ENCODE data around the gene PXDN.

The PXDN gene

DNA sequence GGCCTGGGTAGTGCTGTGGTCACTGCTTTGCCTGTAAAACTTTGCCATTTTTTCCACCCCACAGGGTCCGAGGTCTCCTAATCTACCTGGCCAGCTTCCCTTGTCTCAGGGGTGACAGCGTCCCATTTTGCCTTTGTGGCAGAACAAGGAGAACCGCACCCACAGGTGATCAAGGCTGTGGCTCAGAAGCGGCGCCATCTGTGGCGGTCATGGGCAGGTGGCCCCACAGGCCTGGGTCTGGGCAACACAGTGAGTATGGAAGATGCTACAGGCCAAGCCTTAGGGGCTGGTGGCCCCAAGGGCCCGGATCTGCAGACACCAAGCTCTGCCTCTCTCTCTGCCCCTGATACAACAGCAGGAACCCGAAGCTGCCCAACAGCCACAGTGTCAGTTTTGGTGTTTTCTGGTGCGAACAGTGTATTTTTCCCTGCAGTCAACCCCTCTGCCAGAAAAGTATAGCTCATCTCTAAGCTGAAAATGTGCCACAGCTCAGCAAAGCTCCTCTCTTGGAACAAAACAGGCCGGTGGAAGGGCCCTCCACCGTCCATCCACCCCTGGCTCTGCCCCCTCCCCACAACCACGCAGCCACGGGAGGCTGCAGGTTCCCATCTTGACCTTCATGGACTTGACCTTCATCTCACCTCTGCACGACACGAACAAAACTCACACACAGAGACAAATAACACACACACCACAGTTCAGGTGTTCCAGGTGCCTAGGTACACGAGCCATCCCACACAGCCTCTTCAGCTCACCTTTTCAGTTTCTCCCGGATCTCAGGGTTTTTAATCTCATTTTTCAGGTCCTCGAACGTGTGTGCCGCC lies 96.7 kb downstream of the PXDN start:
- DNase-seq: no peak

DNA sequence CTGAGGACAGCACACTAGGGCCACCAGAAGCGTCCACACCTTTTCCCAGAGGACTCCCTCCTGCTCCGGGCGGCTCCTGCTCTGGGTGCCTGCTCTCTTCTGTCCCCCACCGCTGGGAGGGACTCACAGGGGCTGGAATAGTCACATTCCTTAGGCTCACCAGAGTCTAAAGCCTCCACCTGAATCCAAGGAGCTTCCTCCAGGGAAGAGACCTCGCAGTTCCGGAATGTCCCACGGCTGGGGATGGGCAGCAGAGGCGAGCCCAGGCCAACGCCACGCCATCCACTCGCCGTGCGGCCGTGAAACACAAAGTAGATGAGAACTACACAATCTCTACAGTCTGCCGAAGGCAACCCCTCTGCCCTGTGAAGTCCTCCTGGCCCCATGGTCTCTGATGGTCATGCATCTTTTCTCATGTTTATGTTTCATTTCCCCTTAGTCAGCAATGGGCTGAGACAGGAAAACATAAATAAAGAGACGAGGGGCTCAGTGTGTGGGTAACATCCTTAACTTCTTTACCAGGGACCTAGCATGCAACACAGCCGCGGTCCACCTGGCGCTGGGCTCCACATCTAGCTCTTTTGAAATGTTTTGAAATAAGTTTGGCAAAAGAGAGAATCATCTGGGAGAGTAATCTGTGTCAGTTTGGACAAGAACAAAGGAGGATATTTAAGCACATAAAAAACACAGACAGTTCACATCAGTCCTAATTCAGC lies 98.4 kb downstream of the PXDN start:
- no peak for DNase-seq

DNA sequence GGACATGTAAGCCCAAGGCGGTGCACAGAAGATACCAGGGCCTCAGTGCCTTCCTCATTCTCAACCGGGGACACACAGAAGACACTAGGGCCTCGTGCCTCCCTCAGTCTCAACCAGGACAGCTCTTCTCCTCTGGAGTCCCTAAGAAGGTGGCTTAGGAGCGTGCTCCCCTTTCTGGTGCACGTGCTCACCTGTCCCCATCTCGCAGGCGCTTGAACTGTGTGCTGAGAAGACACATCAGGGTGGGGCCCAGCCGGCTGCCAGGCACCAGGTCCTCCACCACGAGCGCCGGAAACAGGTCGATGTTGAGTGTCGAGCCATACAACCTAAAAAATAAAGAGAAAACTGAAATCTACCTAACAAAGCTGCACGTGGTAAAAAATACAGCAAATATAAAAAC lies 99.9 kb downstream of the PXDN start:
- DNase-seq: no peak

DNA sequence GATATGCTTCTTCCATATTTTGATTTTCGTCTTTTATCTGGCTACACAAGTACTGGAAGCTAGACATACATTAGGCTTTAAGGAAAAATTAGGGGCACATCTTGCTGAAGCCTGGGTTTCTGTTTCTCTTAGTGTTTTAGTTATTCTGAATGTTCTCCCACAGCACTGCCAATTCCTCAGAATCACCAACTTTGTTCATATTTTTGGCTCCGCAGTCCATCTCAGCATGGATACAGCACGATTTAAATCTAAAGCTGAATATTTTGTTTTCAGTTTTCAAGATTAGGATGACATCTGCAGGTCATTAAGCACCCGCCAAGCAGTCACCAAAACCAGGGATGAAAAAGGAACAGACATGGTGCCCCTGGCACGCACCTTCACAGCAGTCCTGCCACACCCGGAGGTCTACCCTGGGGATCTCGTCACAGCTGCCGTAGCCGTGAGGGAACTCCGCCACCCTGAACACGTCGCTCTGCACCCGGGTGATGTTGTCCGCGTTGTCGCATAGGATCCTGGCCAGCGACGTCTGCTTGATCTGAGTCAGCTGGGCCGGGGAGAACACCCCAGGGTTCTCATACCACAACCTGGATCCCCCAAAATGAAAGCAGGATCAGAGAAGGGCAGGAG lies 101.2 kb downstream of the PXDN start:
- no peak for DNase-seq

DNA sequence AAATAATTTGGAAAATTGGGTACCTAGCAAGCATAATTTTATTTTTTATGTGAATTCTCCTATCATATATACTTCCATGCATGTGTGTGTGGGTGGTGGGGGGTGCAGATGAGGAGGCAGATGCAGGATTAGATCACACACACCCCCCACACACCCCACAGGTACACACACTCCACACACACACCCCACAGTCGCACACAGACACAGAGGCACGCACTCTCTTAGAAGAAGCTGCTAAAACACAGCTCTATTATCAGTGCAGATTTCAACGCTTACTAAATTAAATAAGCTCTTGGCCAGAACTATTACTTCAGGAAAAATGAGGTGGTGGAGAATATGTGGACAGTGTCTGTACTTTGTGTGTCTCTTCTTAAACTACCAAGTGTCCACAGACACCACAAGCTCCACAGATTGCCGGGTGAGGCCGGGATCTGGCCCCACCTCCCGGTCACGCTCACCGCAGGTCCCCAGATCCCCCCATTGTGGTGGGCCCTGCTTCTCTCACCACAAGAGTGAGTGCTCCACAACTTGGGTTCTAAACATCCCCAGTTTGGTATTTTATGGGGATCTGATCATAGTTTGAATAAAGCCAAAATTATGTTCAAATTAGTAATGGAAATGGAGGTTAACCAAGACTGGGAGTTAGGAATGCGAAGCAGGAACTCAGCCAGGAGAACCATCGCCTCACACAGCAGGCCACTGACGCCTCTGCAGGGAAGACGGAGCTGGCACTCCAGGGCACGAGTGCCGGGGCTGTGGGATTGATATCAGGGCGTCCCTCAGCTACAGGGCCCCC lies 102.1 kb downstream of the PXDN start:
- DNase-seq: no peak

DNA sequence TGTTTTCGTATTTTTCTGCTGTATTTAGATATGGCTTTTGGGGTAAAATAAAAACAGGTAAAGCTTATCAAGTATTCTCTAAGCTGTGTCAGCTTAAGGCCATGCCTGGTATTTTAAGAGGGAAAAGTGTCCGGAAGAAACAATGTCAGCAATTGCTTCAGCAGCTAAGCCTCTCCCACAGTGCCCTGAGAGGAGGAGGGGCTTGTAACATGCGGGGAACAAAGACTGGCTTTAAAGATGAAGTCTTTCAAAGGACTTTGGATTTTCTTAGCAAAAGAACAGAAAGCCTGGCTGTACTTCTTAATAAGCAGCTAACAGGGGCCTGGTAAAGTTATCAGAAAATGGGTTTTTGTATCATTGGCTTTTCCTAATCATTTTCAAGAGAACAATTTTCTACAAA lies 102.8 kb downstream of the PXDN start:
- DNase-seq: no peak

DNA sequence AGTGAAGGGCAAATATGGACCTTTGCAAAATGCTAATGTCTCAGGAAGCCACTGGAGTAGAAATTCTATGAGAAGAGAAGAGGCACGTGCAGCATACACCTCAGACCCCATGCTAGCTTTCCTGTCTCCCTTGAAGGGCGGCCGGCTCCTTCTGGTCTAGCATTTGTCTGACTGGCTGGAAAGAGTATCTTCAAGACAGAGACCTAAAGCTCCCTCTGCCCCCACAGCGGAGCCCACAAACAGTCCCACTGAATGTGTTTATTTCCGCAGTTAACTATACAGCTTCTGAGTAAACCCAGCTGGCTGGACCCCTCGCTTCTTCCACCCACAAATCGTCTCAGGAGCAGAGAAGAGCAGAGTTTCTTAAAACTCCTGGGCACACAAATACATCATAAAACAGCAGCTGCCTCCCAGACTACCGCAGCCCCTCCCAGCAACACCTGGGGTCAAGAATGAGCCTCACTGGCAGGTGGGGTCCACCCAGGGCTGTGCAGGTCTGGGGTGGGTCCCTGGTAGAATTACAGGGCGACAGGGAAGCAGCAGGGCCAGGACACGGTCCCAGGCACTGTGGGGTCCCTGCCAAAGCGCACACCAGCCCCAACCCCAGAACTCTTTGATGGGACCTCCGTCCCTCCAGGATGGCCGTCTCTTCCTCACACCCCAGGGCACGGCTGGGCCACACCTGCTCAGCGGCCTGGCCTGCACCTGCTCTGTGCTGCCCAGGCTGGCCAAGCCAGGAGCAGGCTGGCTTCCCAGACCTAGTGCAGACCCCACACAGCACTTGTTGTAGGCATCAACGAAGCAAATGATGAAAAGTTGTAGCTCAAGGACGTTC lies 103.8 kb downstream of the PXDN start:
- no peak for DNase-seq

DNA sequence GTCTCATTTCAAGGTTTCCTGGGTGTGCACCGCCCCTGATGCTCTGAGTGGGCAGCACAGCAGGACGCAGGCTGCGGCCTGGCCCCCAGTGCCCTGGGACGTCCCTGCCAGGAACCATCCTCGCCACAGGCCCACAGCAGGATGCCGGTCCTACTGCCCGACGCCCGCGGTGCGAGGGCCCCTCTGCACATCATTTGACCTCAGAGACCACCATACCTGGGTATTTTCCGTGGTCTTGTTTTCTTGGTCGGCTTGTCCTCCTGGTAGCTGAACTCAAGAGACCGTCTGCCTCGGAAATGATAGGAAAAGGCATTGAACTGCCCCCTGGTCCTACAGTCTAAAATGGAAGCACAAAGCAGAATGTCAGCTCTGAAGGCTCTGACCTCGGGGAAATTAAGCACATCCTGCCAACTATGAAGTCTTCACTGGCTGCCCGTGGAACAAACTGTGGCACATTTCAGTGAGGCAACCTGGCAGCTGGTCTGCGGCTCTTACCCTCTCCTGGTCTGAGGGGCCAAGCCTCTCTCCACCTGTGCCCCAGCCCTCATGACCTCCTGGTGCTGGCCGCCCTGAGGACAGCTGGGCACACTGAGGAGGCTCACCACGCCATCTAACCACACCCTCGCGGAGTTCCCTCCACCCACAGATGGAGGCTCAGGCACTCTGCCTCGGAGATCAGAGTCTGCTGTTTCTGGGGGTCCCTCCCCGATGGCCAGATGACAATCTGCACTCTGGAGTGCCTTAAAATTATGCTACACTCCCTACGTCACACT lies 105.0 kb downstream of the PXDN start:
- no peak for DNase-seq

DNA sequence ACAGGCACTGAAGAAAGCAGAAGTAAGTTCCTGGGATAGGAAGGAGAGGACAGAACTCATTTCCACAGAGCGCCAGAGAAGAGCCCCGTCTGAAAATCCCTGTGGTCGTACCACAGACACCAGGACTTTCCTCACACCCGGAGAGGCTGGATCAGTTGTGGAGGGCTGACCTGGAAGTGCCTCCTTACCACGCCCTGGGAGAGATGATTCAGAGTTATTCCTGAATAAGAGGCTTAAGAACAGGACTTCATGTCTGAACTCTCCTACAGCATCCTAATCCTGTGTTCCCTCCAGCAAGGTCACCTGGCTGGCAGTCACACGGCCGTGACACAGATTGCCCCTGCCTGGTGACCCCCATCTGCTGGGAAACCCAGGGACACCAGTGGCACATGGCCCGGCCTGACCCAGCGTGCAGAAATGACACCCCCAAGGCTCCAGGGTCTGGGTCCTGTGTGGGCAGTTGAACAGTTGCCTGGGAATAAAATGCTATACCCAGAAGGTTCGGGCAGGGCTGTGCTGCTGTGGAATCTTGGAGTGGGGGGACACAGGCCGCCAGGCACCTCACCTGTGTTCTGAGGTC lies 105.9 kb downstream of the PXDN start:
- no peak for DNase-seq

DNA sequence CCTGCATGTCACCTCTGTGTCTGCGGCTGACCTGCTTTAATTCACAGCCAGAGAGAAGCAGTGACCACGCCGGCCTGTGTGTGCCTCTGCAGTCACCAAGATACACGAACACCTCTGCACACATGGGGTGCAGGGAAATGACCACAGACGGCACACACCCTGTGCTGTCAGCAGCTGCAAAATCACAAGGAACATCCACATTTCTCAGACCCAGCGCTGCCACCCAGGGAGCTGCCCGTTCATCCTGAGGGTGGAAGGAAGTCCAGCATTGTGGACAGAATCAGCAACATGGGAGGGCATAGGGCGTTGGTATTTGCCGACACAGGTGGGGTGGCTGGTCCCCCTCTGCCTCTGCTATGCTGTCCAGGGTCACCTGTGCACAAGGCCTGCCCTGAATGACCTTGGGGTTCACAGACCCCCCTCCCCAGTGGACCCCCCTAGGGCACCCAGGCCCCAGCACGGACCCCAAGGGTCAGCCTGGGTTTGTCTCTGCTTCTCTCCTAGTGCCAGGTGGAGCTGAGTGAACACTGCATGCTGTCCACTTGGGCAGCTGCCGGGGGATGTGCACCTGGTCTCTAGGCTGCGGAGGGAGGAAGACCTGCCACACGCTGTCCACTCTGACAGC lies 107.4 kb downstream of the PXDN start:
- no peak for DNase-seq

DNA sequence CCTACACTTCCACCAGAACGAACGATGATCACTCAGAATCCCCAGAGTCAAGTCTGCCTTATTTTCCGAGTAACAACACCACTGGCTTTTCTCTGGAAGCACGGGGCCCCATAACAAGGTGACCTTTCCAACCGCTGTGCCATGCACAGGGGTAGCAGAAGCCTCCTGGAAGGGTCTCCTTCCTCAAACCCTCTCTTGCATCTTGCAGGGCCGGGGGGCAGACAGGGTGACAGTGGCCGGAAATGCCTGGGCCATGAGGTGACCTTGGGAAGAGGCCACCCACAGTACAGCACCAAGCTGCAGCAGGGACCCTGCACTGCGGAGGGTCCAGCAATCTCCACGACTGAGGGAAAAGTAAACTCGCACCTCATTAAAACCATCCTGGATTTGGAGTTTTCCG lies 108.5 kb downstream of the PXDN start:
- no peak for DNase-seq

DNA sequence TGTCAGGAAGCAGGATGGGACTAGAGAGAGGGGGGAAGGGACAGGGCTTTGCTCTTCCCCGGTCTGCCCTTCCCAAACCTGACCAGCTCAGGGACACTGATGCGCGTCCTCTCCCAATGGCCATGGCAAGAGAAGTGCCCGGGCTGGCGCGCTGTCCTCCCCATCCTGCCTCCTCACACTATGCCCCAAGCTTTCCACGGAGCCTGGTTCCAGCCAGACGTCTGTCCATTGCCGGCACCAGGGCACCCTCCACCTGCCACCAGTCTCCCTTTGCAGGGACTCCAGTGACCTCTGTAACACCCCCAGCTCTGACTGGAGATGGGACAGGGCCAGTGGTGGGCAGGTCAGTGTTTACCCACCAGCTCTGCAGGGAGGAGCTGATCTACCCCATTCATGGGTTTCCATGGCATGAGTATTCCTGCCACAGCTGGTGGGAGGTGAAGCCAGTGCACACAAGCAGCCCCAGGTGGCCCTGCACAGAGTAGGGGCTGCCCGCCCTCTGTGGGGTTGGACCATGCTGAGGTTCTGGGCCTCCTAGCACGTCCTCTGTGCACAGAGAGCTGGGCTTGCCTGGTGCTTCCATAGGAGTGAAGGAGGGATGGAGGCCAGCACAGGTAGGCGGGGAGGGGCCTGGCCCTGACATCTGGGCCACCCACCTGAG lies 109.5 kb downstream of the PXDN start:
- no peak for DNase-seq

DNA sequence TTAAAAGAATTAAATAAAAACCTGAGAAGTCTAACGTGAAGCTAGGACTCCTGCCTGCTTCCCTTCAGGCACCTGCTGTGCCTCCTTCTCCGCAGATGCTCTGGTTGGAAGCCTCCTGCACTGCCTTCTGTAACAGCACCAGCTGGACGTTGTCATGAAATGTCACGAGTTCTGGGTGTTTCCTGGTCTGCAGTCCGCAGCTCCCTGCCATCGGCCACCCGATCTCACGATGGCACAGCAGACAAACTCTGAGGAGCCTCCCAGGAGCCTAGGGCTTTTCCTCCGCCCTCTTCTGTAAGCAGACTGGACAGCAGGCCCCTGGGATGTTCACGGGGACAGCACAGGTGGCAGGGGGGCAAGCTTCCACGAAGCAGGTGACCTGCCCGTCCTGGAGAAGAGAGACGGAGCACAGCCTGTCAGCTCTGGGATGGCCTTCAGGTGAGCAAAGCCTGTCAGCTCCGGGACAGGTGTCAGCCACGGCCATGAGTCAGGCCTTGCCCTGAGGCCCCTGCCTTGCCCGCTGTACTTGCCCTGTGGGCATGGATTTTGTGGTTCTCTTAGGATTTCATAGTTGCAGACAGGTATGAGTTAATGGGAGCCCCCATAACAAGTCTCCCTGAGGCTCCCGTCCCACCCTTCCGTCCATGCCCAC lies 110.3 kb downstream of the PXDN start:
- no peak for DNase-seq

DNA sequence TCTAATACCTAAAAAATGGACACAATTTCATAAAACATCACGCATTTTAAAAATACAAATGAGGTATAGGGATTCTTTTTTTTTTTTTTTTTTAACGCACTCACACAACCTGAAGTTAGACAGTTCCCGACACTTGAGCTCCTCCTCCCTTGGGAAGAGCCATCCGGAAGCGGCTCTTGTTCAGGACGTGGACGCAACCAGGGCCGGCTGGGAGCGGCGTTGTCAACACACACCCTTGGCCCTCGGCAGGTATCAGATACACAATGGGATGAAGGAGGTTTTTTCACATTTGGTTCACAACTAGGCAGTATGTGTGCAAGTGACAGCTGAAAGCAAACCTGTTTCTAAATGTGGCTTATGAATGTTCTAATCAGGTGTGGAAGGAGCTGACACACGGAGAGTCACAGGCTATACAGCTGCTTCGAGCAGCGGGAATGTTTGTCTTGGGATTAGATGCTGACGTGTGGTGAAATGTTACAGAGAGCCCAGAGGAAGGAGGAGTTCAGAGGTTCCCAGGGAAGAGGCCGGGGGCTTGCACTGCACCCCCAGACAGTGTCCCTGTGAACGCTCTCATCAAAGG lies 111.1 kb downstream of the PXDN start:
- no peak for DNase-seq

DNA sequence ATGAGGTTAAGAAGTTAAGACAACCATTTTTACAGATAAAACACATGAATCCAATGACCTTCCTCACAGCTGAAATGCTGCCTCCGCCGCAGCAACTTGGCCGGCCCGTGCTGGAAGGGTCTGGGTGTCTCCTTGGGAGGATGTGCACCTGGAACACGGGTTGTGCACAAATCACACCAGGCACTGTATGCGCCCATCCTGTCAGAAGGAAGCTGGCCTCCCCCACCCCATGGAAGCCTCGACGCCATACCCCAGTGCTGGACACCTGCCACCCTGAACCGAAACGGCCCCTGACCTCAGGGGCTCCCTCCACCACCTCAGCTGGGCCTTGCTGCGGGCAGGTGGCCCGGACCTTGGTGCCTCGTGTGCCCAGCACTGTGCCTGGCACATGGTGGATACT lies 111.8 kb downstream of the PXDN start:
- no peak for DNase-seq

DNA sequence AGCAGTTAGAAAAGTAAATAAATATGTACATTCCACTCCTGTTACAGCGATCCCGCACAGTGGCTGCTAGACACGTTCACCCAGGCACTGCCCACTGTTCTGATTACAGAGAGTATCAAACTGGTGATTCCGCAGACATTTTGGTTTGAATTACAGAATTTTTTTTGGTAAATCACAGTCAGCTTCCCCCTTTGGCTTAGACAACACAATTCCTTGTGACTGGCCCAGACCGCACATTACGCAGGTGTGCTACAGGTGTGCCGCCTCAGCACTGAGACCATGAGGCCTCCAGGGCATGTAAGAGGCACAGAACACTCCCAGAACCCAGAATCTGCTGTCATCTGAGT lies 112.3 kb downstream of the PXDN start:
- no peak for DNase-seq

DNA sequence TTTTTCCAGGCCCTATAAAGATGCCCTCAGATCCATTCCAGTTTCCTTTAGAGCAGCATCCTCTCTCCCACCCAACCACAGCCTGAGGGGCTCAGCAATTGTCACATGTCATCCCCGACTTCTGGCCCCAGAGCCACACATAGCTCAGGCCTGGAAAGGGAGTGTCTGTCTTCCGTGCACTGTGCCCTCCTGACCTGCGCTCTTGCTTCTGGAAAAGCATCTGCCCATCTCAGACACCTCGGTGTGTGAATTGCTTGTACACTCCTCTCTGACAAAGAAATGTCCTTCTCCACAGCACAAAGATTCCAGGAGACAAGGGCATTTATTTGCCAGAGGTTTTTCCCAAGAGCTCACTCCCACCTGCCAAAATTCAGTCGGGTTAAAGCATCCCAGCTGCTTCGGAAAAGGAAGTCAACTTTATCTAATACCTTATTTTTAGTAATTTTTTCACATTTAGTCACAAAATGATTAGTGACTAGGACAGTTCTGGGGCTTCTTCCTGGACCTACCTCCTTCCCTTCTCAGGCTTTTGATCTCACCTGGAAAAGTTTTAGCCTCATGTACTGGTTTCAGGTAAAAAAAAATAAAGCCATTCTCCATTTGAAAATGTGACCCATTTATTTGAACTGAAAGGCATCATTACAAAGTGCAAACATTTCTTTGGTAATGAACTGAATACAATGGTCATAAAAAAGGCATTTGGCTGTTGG lies 112.9 kb downstream of the PXDN start:
- DNase-seq: no peak

DNA sequence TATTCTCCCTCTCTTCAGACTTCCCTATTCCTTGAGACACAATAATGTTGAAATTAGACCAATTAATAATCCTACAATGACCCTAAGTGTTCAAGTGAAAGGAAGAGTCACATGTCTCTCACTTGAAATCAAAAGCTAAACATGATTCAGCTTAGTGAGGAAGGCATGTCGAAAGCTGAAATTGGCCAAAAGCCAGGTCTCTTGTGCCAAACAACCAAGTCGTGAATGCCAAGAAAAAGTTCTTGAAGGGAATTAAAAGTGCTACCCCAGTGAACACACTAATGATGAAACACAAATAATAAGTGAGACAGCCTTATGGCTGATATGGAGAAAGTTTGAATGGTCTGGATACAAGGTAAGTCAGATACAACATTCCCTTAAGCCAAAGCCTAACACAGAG lies 115.4 kb downstream of the PXDN start:
- no peak for DNase-seq

Data from NCI-H2171 treated with DMSO at 0.1 percent for 48 hours (cell line).